GM20000 (cell line): Measurements from ENCODE around the gene ANKMY1.

Source experiments
- DNase-seq: peaks from one replicate; pipeline ENCODE4 v3.0.0; 2012; ENCODE audit warnings: low spot score
- TF ChIP-seq, protein P1 (sequence below): IDR thresholded peaks from 2 replicates; pipeline ENCODE4 v1.5.1; 2012; ENCODE audit warnings: mild to moderate bottlenecking, control low read depth; ENCODE audit errors: extremely low read depth, missing control alignments

ANKMY1 gene

DNA sequence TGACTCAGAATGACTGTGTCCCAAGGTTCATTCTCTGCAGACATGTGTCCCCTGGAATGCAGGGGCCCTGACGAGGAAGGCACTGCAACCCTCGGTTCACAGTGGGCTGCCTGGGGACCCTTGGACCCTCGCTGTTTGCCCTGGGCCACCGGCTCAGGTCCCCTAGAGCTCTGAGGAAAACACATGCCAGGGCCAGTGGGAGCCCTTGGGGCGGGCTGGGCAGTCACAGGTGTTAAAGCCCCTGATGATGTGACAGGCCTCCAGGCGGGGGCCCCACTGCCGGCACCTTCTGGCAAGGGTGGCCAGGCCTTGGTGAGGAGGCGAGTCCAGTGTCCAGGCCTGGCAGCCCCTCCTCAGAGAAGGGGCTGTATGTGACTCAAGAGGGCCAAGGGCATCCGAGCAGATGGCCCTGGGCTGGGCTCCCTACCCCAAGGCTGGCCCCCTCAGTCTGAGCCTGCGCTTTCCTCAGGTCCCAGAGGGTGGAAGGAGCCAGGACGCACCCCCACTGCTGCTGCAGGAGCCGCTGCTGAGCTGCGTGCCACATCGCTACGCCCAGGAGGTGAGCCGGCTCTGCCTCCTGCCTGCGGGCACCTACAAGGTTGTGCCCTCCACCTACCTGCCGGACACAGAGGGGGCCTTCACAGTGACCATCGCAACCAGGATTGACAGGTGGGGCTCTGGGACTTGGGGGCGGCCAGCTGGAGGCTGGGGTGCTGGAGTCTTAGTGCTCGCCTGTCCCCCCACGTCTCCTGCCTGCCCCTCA is 39.8 kb upstream of the ANKMY1 start:
- TF ChIP-seq, protein P1, sequence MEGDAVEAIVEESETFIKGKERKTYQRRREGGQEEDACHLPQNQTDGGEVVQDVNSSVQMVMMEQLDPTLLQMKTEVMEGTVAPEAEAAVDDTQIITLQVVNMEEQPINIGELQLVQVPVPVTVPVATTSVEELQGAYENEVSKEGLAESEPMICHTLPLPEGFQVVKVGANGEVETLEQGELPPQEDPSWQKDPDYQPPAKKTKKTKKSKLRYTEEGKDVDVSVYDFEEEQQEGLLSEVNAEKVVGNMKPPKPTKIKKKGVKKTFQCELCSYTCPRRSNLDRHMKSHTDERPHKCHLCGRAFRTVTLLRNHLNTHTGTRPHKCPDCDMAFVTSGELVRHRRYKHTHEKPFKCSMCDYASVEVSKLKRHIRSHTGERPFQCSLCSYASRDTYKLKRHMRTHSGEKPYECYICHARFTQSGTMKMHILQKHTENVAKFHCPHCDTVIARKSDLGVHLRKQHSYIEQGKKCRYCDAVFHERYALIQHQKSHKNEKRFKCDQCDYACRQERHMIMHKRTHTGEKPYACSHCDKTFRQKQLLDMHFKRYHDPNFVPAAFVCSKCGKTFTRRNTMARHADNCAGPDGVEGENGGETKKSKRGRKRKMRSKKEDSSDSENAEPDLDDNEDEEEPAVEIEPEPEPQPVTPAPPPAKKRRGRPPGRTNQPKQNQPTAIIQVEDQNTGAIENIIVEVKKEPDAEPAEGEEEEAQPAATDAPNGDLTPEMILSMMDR = no peak

DNA sequence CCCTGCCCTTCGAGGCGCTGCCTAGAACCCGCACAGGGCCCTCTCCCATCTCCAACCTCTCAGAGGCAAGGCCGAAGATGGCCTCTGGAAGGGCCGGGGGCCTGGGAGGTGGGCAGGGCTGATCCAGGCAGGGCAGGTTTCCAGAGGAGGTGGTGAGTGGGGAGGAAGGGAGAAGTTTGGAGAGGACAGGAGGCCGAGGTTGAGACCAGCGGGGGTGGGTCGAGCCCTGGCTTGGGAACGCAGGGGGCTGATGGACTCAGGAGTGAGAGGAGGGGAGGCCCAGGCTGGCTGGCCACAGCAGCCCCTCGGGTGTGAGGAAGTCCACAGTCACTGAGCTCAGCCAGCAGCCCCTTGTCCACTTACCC is 39.2 kb upstream of the ANKMY1 start:
- TF ChIP-seq, protein P1 = no peak

More for the DNA sequence above, 39.8 kb upstream of the ANKMY1 start:
- no peak for DNase-seq

DNA sequence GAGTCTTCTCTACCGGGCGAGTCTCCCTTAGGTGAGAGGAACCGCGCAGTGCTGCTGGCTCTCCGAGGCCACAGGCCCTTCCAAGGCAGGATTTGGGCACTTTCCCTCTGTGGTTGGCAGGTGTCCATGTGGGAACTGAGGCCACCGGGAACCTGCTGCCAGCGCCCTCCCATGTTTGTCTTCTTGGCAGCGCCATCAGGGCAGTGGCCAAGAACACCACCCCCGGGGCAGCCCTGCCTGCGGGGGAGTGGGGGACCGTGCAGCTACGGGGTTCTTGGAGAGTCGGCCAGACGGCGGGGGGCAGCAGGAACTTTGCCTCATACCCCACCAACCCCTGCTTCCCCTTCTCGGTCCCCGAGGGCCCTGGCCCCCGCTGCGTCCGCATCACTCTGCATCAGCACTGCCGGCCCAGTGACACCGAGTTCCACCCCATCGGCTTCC is 38.7 kb upstream of the ANKMY1 start:
- DNase-seq = no peak
- TF ChIP-seq, protein P1 = no peak

More for the DNA sequence above, 39.2 kb upstream of the ANKMY1 start:
- no peak for DNase-seq

DNA sequence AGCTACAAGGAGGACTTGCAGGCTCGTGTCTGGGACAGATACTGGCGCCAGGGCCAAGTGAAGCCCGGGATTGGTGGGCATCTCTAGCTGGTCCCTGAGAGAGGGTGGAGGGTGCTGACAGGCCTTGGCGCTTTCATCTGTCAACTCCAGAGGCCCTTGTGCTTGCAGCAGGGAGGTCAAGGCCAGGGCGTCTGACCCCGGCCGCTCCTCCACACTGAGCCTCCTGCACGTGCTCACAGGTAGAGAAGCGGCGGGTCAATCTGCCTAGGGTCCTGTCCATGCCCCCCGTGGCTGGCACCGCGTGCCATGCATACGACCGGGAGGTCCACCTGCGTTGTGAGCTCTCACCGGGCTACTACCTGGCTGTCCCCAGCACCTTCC is 38.3 kb upstream of the ANKMY1 start:
- TF ChIP-seq, protein P1 = no peak
- DNase-seq = no peak

DNA sequence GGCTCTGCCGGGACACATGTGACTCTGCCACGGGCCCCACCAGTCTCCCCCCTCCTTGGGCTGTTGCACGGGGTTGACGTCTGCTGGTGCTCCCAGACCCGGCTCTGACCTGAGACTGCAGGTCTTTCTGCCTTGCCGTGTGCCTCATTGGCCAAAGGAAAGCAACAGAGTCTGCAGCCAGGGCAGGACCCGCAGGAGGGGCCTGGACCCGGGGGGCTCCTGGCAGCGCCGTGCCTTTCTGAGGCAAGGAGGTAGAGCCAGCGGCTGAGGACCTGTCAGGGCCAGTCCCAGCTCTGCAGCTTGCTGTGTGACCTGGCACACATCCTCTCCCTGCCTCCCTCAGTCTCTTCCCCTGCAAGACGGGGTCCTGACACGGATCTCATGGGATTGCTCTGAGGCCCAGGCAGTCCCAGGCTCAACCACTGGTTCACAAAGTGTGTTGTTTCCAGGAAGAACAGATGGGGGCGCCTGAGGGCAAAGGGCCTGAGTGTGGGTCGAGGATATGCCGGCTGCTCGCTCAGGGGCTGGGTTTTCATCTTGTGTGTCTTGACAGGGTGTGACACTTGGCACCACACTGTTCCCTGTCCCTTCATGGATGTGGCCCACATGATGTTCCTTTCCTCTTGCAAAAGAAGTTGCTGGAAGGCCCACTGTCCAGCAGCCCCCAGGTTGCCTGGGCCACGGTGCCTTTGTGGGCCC is 37.7 kb upstream of the ANKMY1 start:
- TF ChIP-seq, protein P1 = no peak
- DNase-seq = peak; percentile 68

DNA sequence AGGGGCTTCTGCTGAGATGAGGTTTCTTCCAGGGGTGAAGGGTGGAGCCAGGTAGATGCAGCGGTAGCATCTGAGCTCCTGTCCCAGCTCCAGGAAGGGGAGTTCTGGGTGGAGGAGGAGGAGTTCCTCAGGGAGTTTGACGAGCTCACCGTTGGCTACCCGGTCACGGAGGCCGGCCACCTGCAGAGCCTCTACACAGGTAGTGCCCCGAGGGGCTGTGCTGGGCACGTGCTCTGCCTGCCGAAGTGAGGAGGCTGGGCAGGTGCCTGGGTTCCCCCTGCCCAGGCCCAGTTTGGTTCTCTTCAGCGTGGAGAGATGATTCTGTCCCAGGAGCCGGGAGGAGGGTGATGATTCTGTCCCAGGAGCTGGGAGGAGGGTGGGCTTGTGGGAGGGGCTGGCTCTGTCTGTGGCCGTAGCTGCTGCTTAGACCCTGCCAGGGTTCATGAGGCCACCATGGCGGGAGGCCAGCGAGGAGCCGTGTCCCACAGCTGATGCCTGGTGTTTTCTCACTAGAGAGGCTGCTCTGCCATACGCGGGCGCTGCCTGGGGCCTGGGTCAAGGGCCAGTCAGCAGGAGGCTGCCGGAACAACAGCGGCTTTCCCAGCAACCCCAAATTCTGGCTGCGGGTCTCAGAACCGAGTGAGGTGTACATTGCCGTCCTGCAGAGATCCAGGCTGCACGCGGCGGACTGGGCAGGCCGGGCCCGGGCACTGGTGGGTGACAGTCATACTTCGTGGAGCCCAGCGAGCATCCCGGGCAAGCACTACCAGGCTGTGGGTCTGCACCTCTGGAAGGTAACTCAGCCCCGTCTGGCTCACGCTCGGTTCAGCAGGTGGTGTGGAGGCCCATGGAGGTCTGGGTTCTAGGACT is 37.0 kb upstream of the ANKMY1 start:
- TF ChIP-seq, protein P1 = no peak
- DNase-seq = no peak
